GM12878 (cell line): ENCODE data around the gene DUSP10.

Experiments
- ATF7 ChIP-seq: fragments of 450-650 bp; IDR thresholded peaks from 2 replicates; pipeline ENCODE4 v1.6.1; 2016; ENCODE audit warnings: low read depth, mild to moderate bottlenecking
- BRCA1 ChIP-seq: IDR thresholded peaks from 2 replicates; pipeline ENCODE4 v1.6.1; 2011; ENCODE audit warnings: low read depth, low read length, improper control_type of control experiment
- CEBPB ChIP-seq, 2 experiments: fragments of 150-350 bp in 1 of 2; IDR thresholded peaks; 2 replicates each; pipeline ENCODE4 v1.6.1; 2012 to 2014; ENCODE audit warnings: low read depth in 2 of 2, low read length in 2 of 2, borderline replicate concordance in 1 of 2, inconsistent platforms in 1 of 2
- EP300 ChIP-seq, 2 experiments: fragments of 150-350 bp in 1 of 2; IDR thresholded peaks; 2 replicates each; pipeline ENCODE4 v1.6.1; 2011 to 2012; ENCODE audit warnings: low read depth in 2 of 2, low read length in 2 of 2, borderline replicate concordance in 1 of 2, improper control_type of control experiment in 1 of 2, inconsistent platforms in 1 of 2; ENCODE audit not compliant: control insufficient read depth in 1 of 2
- ESRRA ChIP-seq: IDR thresholded peaks from 2 replicates; pipeline ENCODE4 v1.6.1; 2012; ENCODE audit warnings: mild to moderate bottlenecking, low read length, improper control_type of control experiment
- NFYB ChIP-seq: IDR thresholded peaks from 2 replicates; pipeline ENCODE4 v1.6.1; 2011; ENCODE audit warnings: low read depth, mild to moderate bottlenecking, low read length, improper control_type of control experiment, moderate library complexity; ENCODE audit not compliant: insufficient read depth
- NRF1 ChIP-seq: conservative IDR thresholded peaks from 2 replicates; pipeline ENCODE4 v1.6.1; 2011; ENCODE audit warnings: mild to moderate bottlenecking, low read depth, low read length, improper control_type of control experiment
- POLR2A ChIP-seq: IDR thresholded peaks from 2 replicates; pipeline ENCODE4 v1.6.1; 2011; ENCODE audit warnings: low read depth, mild to moderate bottlenecking, low read length
- RCOR1 ChIP-seq: conservative IDR thresholded peaks from 2 replicates; pipeline ENCODE4 v1.6.1; 2012; ENCODE audit warnings: low read depth, low read length, improper control_type of control experiment
- SMC3 ChIP-seq: IDR thresholded peaks from 2 replicates; pipeline ENCODE4 v1.6.1; 2011; ENCODE audit warnings: low read length, improper control_type of control experiment, borderline replicate concordance
- TAF1 ChIP-seq: IDR thresholded peaks from 2 replicates; pipeline ENCODE4 v1.6.1; 2011; ENCODE audit warnings: mild to moderate bottlenecking, low read depth, low read length, borderline replicate concordance
- TF ChIP-seq, protein P1 (sequence below): IDR thresholded peaks from 2 replicates; pipeline ENCODE4 v1.6.1; 2012; ENCODE audit warnings: low read length, inconsistent platforms
- TF ChIP-seq, protein P2 (sequence below), 3 experiments: IDR thresholded peaks in 2 of 3; conservative IDR thresholded peaks in 1 of 3; 2 replicates each; pipeline ENCODE4 v1.5.1; 2011; ENCODE audit warnings: low read depth in 3 of 3, low read length in 3 of 3, mild to moderate bottlenecking in 3 of 3, control low read depth in 2 of 3, moderate library complexity in 2 of 3, inconsistent platforms in 1 of 3, mixed read lengths in 1 of 3; ENCODE audit not compliant: control insufficient read depth in 2 of 3, insufficient read depth in 1 of 3; ENCODE audit errors: extremely low read depth in 1 of 3
- TF ChIP-seq, protein P3 (sequence below): fragments of 450-650 bp; conservative IDR thresholded peaks from 2 replicates; pipeline ENCODE4 v1.6.1; 2017; ENCODE audit warnings: mild to moderate bottlenecking, moderate library complexity

DNA sequence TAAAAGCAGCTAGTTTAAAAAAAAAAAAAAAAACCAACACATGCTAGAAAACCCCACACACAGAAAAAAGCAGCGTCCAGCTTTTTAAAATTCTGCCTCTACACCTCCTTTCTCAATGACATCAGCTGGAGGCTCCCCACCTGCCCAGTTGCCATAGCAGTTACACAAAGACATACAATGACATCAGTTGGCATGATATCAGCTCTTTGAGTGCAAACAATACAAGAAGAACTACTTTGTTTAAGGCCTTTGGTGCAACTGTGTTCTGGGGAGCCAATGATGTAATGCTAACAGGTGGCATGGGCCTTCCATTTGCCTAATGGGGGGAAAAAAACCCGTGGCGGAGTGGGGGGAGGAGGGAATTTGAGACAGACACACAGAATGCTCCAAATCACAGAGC lies 32.9 kb downstream of the DUSP10 start:
- TF ChIP-seq POLR2A = no peak
- peak; percentile 99 for TF ChIP-seq ATF7
- no peak for TF ChIP-seq NFYB
- TF ChIP-seq SMC3 = 0 out of 2 replicates have a peak, but pooled peaks have one; percentile 6
- no peak for TF ChIP-seq BRCA1
- TF ChIP-seq CEBPB (IDR thresholded peaks at IDR 0.05; ENCODE audit: borderline replicate concordance in 1 of 2, low read depth in 2 of 2, low read length in 2 of 2) = 0 out of 4 replicates have a peak, but pooled peaks of 1 of the 2 experiments have one; percentile 15
- TF ChIP-seq, protein P1, sequence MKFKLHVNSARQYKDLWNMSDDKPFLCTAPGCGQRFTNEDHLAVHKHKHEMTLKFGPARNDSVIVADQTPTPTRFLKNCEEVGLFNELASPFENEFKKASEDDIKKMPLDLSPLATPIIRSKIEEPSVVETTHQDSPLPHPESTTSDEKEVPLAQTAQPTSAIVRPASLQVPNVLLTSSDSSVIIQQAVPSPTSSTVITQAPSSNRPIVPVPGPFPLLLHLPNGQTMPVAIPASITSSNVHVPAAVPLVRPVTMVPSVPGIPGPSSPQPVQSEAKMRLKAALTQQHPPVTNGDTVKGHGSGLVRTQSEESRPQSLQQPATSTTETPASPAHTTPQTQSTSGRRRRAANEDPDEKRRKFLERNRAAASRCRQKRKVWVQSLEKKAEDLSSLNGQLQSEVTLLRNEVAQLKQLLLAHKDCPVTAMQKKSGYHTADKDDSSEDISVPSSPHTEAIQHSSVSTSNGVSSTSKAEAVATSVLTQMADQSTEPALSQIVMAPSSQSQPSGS = peak; percentile 95
- TF ChIP-seq RCOR1 = no peak
- TF ChIP-seq, protein P2, sequence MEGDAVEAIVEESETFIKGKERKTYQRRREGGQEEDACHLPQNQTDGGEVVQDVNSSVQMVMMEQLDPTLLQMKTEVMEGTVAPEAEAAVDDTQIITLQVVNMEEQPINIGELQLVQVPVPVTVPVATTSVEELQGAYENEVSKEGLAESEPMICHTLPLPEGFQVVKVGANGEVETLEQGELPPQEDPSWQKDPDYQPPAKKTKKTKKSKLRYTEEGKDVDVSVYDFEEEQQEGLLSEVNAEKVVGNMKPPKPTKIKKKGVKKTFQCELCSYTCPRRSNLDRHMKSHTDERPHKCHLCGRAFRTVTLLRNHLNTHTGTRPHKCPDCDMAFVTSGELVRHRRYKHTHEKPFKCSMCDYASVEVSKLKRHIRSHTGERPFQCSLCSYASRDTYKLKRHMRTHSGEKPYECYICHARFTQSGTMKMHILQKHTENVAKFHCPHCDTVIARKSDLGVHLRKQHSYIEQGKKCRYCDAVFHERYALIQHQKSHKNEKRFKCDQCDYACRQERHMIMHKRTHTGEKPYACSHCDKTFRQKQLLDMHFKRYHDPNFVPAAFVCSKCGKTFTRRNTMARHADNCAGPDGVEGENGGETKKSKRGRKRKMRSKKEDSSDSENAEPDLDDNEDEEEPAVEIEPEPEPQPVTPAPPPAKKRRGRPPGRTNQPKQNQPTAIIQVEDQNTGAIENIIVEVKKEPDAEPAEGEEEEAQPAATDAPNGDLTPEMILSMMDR (IDR thresholded peaks at IDR 0.05 in 2 of 3, conservative IDR thresholded peaks at IDR 0.05 in 1 of 3; ENCODE audit: control insufficient read depth in 2 of 3, extremely low read depth in 1 of 3, insufficient read depth in 1 of 3, low read depth in 3 of 3, low read length in 3 of 3) = no peak
- no peak for TF ChIP-seq NRF1
- peak; percentile 76 to 97 for TF ChIP-seq EP300 (IDR thresholded peaks at IDR 0.05; ENCODE audit: borderline replicate concordance in 1 of 2, control insufficient read depth in 1 of 2, low read depth in 2 of 2, low read length in 2 of 2)
- no peak for TF ChIP-seq ESRRA
- TF ChIP-seq TAF1 = no peak
- TF ChIP-seq, protein P3, sequence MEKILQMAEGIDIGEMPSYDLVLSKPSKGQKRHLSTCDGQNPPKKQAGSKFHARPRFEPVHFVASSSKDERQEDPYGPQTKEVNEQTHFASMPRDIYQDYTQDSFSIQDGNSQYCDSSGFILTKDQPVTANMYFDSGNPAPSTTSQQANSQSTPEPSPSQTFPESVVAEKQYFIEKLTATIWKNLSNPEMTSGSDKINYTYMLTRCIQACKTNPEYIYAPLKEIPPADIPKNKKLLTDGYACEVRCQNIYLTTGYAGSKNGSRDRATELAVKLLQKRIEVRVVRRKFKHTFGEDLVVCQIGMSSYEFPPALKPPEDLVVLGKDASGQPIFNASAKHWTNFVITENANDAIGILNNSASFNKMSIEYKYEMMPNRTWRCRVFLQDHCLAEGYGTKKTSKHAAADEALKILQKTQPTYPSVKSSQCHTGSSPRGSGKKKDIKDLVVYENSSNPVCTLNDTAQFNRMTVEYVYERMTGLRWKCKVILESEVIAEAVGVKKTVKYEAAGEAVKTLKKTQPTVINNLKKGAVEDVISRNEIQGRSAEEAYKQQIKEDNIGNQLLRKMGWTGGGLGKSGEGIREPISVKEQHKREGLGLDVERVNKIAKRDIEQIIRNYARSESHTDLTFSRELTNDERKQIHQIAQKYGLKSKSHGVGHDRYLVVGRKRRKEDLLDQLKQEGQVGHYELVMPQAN = no peak
